Fibroblast of pulmonary artery (primary cell): ENCODE data around the gene ARRB2.

ENCODE experiments used
- DNase-seq: peaks from one replicate; pipeline ENCODE4 v3.0.0-alpha.2; 2010; ENCODE audit warnings: low read depth
- H3K4me3 ChIP-seq: replicated peaks from 2 replicates; pipeline ENCODE4 v1.5.1; 2011; ENCODE audit warnings: low read depth, mild to moderate bottlenecking, control low read depth, low read length, moderate library complexity
- TF ChIP-seq, protein P1 (sequence below): IDR thresholded peaks from 2 replicates; pipeline ENCODE4 v1.5.1; 2011; ENCODE audit warnings: mild to moderate bottlenecking, control low read depth, low read length, inconsistent platforms; ENCODE audit errors: missing control alignments

The ARRB2 gene

DNA sequence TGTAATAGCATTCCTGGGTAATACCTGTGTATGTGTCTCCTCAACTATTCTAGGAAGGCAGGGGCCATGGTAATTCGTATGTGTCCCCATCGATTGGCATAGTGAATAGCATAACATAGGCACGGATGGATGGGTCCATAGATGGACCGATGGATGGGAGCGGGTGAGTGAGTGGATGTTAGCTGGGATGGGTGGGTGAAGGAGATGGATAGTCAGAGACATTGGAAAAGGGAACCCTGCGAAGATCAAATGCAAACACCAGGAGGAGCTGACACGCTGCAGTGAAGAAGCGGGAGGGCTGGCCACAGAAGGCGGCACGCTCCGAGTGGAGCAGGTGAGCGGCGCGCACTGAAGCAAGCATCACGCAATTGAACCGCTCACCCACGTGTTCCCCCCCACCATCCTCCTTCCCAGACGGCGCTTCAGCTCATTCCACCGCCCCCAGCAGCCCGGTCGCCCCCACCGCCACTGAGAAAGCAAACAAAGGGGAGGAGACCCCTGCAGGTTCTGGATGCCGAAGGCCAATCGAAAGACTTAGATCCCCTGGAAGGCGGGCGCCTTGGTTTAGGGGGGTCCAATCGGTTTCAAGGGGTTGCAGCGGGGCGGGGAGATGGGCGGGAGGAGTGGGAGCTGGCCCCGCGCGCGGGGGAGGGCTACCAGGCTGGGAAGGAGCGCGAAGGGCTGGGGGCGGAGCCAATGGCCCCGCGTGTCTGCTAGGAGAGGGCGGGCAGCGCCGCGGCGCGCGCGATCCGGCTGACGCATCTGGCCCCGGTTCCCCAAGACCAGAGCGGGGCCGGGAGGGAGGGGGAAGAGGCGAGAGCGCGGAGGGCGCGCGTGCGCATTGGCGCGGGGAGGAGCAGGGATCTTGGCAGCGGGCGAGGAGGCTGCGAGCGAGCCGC, at the start of gene ARRB2:
Gene ARRB2 (plus strand): TSS at position 839 of the 899 bp plus-strand sequence. CDS start 90 bp downstream, outside the sequence.
- TF ChIP-seq, protein P1, sequence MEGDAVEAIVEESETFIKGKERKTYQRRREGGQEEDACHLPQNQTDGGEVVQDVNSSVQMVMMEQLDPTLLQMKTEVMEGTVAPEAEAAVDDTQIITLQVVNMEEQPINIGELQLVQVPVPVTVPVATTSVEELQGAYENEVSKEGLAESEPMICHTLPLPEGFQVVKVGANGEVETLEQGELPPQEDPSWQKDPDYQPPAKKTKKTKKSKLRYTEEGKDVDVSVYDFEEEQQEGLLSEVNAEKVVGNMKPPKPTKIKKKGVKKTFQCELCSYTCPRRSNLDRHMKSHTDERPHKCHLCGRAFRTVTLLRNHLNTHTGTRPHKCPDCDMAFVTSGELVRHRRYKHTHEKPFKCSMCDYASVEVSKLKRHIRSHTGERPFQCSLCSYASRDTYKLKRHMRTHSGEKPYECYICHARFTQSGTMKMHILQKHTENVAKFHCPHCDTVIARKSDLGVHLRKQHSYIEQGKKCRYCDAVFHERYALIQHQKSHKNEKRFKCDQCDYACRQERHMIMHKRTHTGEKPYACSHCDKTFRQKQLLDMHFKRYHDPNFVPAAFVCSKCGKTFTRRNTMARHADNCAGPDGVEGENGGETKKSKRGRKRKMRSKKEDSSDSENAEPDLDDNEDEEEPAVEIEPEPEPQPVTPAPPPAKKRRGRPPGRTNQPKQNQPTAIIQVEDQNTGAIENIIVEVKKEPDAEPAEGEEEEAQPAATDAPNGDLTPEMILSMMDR, result peak; percentile 74
- H3K4me3 ChIP-seq, result peak within 1 kb of the TSS; percentile 64
- DNase-seq, result peak; percentile 99

GRCh38 chr17:4663711-4664110, 46.7 kb upstream of the ARRB2 start:
- H3K4me3 ChIP-seq, result no peak overlapping the region
- TF ChIP-seq, protein P1, result no peak
- no peak for DNase-seq

GRCh38 chr17:4664230-4664629, 46.2 kb upstream of the ARRB2 start:
- no peak overlapping the region for H3K4me3 ChIP-seq
- DNase-seq, result no peak
- TF ChIP-seq, protein P1, result no peak

GRCh38 chr17:4665027-4665426, 45.4 kb upstream of the ARRB2 start:
- TF ChIP-seq, protein P1, result no peak
- DNase-seq, result no peak
- no peak overlapping the region for H3K4me3 ChIP-seq

DNA sequence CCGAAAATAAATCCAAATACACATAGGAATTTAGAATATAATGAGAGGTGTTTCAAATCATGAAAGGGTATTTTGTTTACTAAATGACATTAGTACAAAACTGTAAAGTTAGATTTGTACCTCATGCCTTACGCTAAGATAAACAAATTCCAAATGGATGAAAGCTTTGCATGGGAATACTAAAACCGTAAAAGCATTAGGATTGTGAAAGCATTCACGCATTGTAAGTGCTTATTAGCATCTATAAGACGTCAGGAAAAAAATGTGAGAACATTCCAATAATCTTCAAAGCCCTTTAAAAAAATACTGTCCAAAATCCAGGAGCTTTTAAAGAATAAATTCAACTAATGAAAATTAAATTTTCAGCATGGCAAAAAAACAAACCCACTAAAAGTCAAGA, 44.1 kb upstream of the ARRB2 start:
- TF ChIP-seq, protein P1, result no peak
- DNase-seq, result no peak
- H3K4me3 ChIP-seq, result no peak overlapping the region

GRCh38 chr17:4667166-4667565, 43.3 kb upstream of the ARRB2 start:
- no peak overlapping the region for H3K4me3 ChIP-seq
- TF ChIP-seq, protein P1, result no peak
- no peak for DNase-seq
